GM12874 (cell line): ENCODE results near the gene JUNB.

Source experiments
- TF ChIP-seq, protein P1 (sequence below): IDR thresholded peaks from 2 replicates; pipeline ENCODE4 v1.5.1; 2011; ENCODE audit warnings: low read depth, mild to moderate bottlenecking, control low read depth, low read length, moderate library complexity; ENCODE audit not compliant: insufficient read depth

JUNB gene

GRCh38 chr19:12791345-12792050, at the start of gene JUNB:
TSS of gene JUNB (plus strand) at chr19:12791486. CDS start at chr19:12791772, 286 bp downstream.
- TF ChIP-seq, protein P1, sequence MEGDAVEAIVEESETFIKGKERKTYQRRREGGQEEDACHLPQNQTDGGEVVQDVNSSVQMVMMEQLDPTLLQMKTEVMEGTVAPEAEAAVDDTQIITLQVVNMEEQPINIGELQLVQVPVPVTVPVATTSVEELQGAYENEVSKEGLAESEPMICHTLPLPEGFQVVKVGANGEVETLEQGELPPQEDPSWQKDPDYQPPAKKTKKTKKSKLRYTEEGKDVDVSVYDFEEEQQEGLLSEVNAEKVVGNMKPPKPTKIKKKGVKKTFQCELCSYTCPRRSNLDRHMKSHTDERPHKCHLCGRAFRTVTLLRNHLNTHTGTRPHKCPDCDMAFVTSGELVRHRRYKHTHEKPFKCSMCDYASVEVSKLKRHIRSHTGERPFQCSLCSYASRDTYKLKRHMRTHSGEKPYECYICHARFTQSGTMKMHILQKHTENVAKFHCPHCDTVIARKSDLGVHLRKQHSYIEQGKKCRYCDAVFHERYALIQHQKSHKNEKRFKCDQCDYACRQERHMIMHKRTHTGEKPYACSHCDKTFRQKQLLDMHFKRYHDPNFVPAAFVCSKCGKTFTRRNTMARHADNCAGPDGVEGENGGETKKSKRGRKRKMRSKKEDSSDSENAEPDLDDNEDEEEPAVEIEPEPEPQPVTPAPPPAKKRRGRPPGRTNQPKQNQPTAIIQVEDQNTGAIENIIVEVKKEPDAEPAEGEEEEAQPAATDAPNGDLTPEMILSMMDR, result no peak

- TF ChIP-seq, protein P1, result no peak
Observed at GRCh38 chr19:12745166-12745897, 46.0 kb upstream of the JUNB start.

DNA sequence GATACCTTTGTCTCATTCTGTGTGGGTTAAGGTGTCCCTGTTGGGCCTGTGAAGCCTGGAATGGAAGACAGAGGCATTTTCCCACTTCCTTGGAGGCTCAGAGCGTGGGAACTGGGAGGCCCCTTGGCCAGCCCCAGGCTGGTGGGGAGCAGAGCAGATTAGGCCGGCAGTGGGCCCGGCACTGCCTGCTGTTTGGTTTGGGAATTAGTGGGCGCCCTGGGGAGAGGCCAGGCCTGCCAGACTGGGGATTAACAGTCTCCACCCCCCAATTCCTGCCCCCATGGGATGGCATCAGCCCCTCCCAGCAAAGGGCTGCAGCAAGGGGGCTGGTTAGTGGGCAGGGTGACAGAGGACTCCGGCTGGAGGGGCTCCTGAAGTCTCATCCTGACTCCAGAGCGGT, 42.8 kb upstream of the JUNB start:
- TF ChIP-seq, protein P1, result no peak

DNA sequence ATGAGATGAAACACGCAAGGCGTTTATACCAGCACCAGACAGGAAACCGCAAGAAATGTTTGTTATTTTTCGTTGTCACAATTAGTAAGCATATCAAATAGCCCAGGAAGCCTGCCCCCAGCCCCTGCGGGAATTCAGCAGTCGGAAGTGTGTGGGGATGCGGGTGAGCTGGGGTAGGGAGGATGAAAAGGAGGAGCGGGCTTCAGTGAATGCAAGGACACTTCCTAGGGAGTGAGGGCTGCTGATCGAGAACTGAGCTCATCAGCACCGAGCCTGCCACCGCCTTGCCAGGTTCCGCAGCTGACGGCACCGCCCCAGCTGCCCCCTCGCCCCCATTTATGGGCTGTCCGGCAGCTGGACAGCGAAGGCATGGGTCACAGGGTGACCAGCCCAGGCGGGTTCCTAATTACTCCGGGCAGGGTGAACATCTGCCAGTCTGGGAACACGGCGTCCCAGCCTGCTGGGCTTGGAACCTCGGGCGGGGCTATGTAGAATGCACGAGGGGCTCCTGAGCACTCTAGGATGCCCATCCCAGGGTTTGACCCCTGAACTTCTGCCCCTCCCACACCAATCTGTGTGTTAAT, 41.3 kb upstream of the JUNB start:
- TF ChIP-seq, protein P1, result no peak

GRCh38 chr19:12750851-12751250, 40.4 kb upstream of the JUNB start:
- TF ChIP-seq, protein P1, result no peak

DNA sequence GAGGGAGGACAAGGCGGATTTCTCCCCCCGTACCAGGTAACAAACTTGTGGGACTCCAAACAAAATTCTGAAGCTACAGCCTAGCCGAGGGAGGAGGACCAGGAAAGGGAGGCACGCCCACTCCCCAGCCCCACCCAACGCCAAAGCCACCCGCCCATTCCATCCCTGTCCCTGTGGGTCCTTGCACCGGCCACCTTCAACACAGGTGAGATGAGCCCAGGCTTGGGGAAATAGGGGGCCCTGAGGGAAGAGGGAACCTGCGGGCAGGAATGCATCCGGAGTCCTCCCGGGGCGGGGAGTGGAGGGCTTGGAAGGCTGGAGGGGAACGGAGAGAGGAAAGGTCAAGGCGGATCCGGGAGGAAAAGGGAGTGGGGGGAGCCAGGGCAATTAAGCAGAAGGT, 39.7 kb upstream of the JUNB start, which contains the start of gene BEST2:
Gene BEST2 (plus strand): TSS at position 157 of the 400 bp plus-strand sequence. CDS start 802 bp downstream, outside the sequence.
- TF ChIP-seq, protein P1, result no peak

DNA sequence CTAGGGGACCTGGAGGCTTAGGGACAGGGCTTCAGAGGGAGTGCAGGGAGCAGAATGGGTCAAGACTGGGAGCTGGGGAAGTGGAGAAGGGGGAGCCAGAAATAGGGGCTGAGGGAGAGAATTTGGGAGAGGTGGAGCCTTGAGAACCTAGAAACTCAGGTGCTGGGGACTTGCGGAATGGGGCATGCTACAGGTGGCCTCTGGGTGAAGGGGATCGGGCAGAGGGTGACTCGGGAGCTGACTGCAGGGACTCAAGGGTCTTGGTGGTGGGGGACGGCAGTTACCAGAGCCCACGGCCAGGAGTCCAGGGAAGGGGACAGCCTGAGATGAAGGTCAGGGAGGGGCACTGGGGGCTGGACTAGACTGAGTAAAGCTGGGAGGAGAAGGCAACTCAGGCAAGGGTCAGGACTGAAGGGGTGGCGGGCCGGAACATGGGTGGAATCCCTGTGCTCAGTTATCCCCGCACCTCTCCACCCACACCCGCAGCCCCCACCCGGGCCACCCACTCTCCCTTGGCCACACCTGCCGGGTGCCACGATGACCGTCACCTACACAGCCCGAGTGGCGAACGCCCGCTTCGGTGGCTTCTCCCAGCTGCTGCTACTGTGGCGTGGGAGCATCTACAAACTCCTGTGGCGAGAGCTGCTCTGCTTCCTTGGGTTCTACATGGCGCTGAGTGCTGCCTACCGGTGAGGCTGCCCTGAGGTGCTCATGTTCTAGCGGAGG, 39.1 kb upstream of the JUNB start:
- TF ChIP-seq, protein P1, result no peak
